Lower leg skin (tissue), 4 donors: ENCODE data around the gene NSD1. TPM values are rescaled to one million over a fixed set of nuclear protein-coding genes. Genes with fewer than 3 reads are reported as not detected.

Experiments used
- DNase-seq, 2 donors: peaks; one replicate each; pipeline ENCODE4 v3.0.0-alpha.2; 2019; ENCODE audit warnings: low spot score in 2 of 2
- H3K4me3 ChIP-seq: fragments of 200-600 bp; sonication (generic); 2 replicates; pipeline ENCODE4 v1.5.1; 2017; ENCODE audit warnings: mild to moderate bottlenecking, low read depth; ENCODE audit not compliant: poor library complexity, severe bottlenecking
- POLR2A ChIP-seq, 2 donors: fragments of 450-650 bp; IDR thresholded peaks; one replicate each; pipeline ENCODE4 v1.6.1; 2016 to 2017; ENCODE audit warnings: antibody characterized with exemption in 2 of 2, mild to moderate bottlenecking in 1 of 2, moderate library complexity in 1 of 2
- WGBS, 2 donors: methylation state at CpG; one replicate each; pipeline ENCODE4 v1.1.5; 2018; 5-methylcytosine and 5-hydroxymethylcytosine counted together
- intact Hi-C: fragments of 100-400 bp; cut with DNase I; formaldehyde crosslinking; loops from one replicate; pipeline ENCODE4 v1.15.0; 2023; ENCODE audit warnings: low total_unique reads
- total RNA-seq, 4 donors: library from RNA; depleted of rRNA; stranded (reverse); fragments of >200 nt; gene quantifications; one replicate each; pipeline ENCODE4 v1.1.0, GENCODE V29; 2016
- TF ChIP-seq, protein P1 (sequence below), 3 donors: fragments of 450-650 bp; IDR thresholded peaks; one replicate each; pipeline ENCODE4 v1.5.1; 2016; ENCODE audit warnings: antibody characterized with exemption in 3 of 3, mild to moderate bottlenecking in 3 of 3, moderate library complexity in 2 of 3

NSD1 gene
- total RNA-seq, 4 donors from 2014 or later: 25.1 to 36.8 (median 34.2) TPM

DNA sequence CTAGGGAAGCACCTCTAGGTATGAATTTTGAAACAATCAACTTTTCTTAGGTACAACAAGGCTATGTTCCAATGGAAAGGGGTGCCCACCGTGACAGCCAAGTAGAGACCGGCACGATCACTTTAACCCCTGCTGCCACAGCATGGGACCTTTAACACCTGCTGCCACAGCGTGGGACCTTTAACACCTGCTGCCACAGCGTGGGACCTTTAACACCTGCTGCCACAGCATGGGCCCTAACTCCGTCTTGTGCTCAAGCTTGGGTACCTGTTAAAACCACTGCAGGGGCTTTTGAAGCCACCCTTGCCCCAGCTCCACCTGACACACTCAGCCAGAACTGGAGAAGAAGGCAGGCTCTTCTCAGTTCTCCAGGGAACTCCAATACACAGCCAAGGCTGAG is 196.3 kb downstream of the NSD1 start:
- no peak overlapping the region for H3K4me3 ChIP-seq
- TF ChIP-seq POLR2A (IDR thresholded peaks at IDR 0.05): no peak
- TF ChIP-seq, protein P1, sequence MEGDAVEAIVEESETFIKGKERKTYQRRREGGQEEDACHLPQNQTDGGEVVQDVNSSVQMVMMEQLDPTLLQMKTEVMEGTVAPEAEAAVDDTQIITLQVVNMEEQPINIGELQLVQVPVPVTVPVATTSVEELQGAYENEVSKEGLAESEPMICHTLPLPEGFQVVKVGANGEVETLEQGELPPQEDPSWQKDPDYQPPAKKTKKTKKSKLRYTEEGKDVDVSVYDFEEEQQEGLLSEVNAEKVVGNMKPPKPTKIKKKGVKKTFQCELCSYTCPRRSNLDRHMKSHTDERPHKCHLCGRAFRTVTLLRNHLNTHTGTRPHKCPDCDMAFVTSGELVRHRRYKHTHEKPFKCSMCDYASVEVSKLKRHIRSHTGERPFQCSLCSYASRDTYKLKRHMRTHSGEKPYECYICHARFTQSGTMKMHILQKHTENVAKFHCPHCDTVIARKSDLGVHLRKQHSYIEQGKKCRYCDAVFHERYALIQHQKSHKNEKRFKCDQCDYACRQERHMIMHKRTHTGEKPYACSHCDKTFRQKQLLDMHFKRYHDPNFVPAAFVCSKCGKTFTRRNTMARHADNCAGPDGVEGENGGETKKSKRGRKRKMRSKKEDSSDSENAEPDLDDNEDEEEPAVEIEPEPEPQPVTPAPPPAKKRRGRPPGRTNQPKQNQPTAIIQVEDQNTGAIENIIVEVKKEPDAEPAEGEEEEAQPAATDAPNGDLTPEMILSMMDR (IDR thresholded peaks at IDR 0.05): no peak
- intact Hi-C loops: no loop called here
- WGBS, 2 donors: 86 to 94% methylated on average over 6 of the region's 6 CpGs
- no peak for DNase-seq

DNA sequence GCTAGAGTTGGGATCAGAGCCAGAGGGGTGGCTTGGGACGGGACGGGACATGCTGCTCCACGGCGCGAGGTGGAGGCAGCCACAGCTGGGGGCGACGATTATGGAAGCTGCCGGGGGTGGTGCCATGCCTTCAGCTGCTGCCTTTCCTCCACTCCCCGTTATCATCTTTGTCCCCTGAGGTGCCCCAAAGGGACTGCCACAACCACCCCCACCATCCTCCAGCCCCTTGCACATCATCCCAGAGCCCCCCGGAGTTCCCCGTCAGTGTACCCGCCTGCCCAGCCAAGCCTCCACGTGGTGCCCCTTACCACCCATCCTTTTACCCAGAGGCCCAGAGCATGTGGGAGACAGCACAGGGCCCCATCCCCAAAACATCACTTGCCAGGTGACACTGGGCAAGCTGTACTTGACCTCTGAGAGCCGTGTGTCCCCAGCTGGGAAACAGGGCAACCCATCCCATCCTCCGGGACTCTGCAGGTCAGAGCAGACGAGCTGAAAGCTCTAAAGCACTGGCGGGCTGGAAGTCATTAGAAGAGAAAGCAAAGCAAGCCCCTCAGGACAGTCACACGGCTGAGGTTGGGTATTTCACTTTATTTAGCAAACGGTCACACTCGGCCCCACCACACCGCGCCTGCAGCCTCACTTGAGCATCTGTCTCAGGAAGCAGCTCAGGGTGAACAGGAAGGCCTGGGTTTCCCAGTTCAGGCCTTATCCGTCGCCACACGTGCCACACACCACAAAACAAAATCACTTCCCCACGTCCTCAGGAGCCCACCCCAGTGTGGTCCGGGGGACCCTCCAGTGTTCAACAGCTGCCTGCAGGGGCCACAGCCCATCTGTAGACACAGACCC is 197.6 kb downstream of the NSD1 start:
- DNase-seq: no peak
- 81 to 89% methylated on average over 27 of the region's 27 CpGs for WGBS, 2 donors
- H3K4me3 ChIP-seq: no peak overlapping the region
- TF ChIP-seq, protein P1 (IDR thresholded peaks at IDR 0.05): no peak
- no peak for TF ChIP-seq POLR2A (IDR thresholded peaks at IDR 0.05)
- intact Hi-C loops: no loop called here

DNA sequence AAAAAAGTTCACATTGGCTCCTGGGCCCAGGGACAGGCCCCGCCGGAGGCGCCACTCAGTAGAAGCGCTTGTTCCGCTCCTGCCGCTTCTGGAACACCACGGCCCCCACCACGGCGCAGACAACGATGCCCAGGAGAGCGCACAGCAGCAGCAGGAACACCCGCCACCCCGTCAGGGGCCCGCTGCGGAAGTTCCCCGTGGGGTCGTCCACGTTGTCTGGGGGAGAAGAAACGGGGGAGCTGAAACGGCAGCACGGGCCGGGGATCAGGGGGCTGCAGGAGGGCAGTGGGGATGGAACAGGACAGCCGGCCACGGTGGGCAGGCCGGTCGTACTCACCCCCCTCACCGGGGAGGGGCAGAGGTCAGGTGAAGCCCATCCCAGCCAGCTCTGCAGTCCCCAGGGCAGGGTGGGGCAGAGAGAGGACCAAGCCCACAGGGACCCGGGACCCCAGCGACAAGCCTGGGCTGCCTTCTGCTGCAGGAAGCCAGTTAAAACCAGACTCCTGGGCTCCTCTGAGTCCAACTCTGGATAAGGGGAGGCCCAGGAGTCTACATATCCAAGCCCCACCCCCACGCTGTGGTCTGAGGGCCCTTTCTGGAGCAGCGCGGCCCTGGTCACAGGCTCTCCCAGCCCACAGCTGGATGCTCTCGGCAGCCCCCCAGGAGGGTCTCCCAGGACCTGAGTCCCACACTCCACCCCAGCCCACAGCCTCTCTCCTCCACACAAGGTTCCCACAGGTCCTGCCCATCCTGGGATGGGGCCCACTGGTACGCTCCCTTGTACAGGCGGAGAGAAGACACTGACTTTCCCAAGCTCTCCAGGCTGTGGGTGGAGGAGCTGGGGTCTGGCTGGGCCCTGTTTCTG is 198.7 kb downstream of the NSD1 start:
- no peak for TF ChIP-seq POLR2A (IDR thresholded peaks at IDR 0.05)
- TF ChIP-seq, protein P1 (IDR thresholded peaks at IDR 0.05): no peak
- H3K4me3 ChIP-seq: no peak overlapping the region
- no peak for DNase-seq
- WGBS, 2 donors: 87 to 88% methylated on average over 32 to 34 of the region's 35 CpGs
- intact Hi-C loops: no loop called here

DNA sequence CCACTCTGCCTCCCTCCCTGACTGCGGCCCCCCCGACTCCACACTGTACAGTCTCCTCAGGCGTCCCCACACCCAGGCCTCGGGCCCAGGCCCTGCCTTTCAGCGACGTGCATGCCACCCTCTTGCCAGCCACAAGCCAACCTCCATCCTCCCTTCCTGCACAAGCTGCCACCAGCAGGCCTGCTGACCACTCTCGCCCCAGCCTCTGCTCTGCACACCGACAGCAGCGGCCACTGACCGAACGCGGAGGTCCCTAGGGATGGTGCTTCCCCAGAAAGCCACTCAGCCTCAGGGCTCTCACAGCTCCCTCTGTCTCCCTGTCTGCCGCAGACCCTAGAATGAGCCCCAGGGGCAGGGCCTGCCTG is 199.3 kb downstream of the NSD1 start:
- no peak for DNase-seq
- no peak overlapping the region for H3K4me3 ChIP-seq
- TF ChIP-seq, protein P1 (IDR thresholded peaks at IDR 0.05): no peak
- no peak for TF ChIP-seq POLR2A (IDR thresholded peaks at IDR 0.05)
- intact Hi-C loops: no loop called here
- 88 to 94% methylated on average over 7 to 13 of the region's 13 CpGs for WGBS, 2 donors

DNA sequence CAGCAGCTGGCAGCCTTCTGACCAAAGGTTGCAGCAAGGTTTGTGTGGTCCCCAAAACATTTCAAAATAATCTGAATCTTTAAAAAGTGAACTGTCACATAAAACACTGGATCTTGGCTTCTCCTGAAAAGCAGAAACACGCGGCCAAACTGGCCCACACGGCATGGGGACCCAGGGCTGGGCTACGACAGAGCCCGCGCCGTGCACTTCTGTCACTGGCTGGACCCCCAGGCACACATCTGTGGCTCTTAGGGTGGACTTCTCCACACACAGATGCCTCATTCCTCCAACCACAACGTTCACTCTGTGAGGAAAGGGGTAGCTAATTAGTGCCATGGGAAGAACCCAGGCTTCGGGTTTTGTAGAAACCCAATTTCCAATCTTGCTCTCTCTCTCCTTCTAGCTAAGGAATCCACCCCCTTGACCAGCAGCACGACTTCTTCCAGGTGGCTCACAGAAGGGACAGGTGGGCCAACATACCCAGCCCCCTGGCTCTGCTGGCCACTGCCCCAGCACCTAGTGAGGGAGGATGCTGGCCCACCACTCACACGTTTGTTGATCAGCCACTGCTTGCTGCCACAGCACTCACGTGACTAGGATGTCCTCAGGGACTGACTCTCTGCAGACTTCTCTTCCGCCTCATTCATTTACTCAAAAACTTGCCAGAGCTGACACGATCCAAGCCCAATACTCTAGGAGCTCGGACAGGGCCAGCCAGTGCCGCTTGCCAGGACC is 200.0 kb downstream of the NSD1 start:
- no peak overlapping the region for H3K4me3 ChIP-seq
- DNase-seq: no peak
- intact Hi-C loops: no loop called here
- WGBS, 2 donors: 92 to 94% methylated on average over 14 to 16 of the region's 16 CpGs
- TF ChIP-seq, protein P1 (IDR thresholded peaks at IDR 0.05): no peak
- no peak for TF ChIP-seq POLR2A (IDR thresholded peaks at IDR 0.05)
